Neural crest cell (in vitro differentiated cells): ENCODE data around the gene TRIM47. TPM values are rescaled to one million over a fixed set of nuclear protein-coding genes. Genes with fewer than 3 reads are reported as not detected.

Source experiments
- DNase-seq: peaks from one replicate; pipeline ENCODE4 v3.0.0; 2021; ENCODE audit warnings: low read depth, mixed read lengths, low spot score
- H3K27ac Mint-ChIP-seq: one replicate; pipeline ENCODE4 v1.8.0; 2021; ENCODE audit warnings: mild to moderate bottlenecking, mixed read lengths; ENCODE audit not compliant: unreplicated experiment
- H3K27me3 Mint-ChIP-seq: 2 replicates; pipeline ENCODE4 v1.8.0; 2021; ENCODE audit warnings: low read depth, mild to moderate bottlenecking, mixed read lengths
- H3K36me3 Mint-ChIP-seq: 2 replicates; pipeline ENCODE4 v1.8.0; 2021; ENCODE audit warnings: low read depth, mild to moderate bottlenecking, mixed read lengths
- H3K4me1 Mint-ChIP-seq: 2 replicates; pipeline ENCODE4 v1.8.0; 2021; ENCODE audit warnings: mixed read lengths
- H3K4me3 Mint-ChIP-seq: one replicate; pipeline ENCODE4 v1.8.0; 2021; ENCODE audit warnings: mild to moderate bottlenecking, mixed read lengths
- H3K9me3 Mint-ChIP-seq: 2 replicates; pipeline ENCODE4 v1.8.0; 2021; ENCODE audit warnings: mixed read lengths
- total RNA-seq: library from RNA; stranded (reverse); gene quantifications from 2 replicates; pipeline ENCODE4 v1.2.1, GENCODE V29; 2021
- TF ChIP-seq, protein P1 (sequence below): fragments of 200-600 bp; sonication (generic); conservative IDR thresholded peaks from 2 replicates; pipeline ENCODE4 v1.5.0; 2021; ENCODE audit warnings: antibody characterized with exemption, mild to moderate bottlenecking

The TRIM47 gene
- total RNA-seq, 1 donor from 2014 or later: 0.91 TPM

DNA sequence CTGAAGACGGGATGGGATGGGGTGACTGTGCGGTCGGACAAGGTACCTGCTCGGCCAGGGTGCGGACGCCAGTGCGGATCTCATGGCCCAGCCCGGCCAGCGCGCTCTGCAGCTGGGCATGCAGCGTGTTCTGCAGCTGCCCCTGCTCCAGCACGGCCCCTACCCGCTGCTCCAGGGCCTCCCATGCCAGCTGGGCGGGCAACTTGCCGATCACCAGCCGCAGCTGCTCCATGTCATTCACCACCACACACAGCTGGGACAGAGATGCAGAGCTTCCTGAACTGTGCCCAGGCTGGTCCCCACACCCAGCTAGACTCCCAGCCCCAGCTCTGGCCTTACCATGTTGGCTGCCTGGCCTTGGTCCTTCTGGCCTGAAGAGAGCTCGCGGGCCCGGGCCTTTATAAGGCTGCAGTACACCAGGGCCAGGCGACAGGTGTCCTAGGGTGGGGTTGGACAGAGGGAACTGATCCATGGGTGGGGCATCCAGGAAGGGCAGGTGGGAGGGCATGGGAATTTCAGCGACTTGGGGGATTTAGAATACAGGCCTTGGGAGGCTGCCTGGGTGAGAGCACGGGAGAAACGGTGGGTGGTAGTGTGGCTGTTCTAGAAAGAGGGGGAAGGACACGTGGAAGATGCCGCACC, 44.0 kb downstream of the TRIM47 start:
- H3K36me3 Mint-ChIP-seq: no peaks in the 10 kb centered on the region
- H3K9me3 Mint-ChIP-seq: no peaks in the 10 kb centered on the region
- peaks cover 5% of the 10 kb centered on the region for H3K27me3 Mint-ChIP-seq
- TF ChIP-seq, protein P1, sequence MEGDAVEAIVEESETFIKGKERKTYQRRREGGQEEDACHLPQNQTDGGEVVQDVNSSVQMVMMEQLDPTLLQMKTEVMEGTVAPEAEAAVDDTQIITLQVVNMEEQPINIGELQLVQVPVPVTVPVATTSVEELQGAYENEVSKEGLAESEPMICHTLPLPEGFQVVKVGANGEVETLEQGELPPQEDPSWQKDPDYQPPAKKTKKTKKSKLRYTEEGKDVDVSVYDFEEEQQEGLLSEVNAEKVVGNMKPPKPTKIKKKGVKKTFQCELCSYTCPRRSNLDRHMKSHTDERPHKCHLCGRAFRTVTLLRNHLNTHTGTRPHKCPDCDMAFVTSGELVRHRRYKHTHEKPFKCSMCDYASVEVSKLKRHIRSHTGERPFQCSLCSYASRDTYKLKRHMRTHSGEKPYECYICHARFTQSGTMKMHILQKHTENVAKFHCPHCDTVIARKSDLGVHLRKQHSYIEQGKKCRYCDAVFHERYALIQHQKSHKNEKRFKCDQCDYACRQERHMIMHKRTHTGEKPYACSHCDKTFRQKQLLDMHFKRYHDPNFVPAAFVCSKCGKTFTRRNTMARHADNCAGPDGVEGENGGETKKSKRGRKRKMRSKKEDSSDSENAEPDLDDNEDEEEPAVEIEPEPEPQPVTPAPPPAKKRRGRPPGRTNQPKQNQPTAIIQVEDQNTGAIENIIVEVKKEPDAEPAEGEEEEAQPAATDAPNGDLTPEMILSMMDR: no peak
- no peak overlapping the region for H3K4me3 Mint-ChIP-seq
- DNase-seq: no peak
- peaks cover 12% of the 10 kb centered on the region for H3K4me1 Mint-ChIP-seq
- no peak overlapping the region for H3K27ac Mint-ChIP-seq

DNA sequence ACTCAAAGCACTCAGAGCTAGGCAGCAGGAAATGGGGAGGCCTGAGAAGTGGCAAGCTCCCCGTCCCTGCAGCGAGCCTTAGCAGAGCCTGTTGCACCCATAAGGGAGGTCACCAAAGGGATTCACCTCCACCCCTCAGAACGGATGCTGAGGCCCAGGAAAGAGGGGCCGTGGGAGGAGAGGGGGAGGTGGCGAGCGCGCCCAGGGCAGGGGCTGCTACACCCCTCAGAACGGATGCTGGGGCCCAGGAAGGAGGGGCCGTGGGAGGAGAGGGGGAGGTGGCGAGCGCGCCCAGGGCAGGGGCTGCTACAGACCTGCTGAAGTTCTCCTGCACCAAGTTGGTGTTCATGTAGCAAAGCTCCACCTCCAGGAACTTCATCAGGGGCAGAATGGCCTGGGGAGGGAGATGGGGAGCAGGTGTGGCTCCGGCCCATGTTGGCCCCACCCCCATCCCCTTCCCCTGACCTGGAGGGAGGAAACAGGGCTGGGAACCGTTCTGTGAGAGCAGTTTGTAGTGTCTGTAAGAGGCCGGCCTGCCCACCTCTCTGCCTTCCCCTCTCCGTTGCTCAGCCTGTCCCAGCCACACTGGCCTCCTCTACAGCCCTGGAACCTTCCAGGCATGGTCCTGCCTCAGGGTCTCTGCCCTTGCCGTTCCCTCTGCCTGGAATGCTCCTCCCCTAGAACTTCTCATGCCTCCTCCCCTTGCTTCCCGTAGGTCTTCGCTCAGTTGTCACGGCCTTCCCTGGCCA, 45.6 kb downstream of the TRIM47 start:
- H3K27me3 Mint-ChIP-seq: peaks cover 5% of the 10 kb centered on the region
- peak overlapping the region; percentile 32 for H3K4me3 Mint-ChIP-seq
- H3K36me3 Mint-ChIP-seq: no peaks in the 10 kb centered on the region
- TF ChIP-seq, protein P1: no peak
- no peaks in the 10 kb centered on the region for H3K9me3 Mint-ChIP-seq
- peak overlapping the region; percentile 70 for H3K27ac Mint-ChIP-seq
- DNase-seq: no peak
- H3K4me1 Mint-ChIP-seq: peaks cover 19% of the 10 kb centered on the region

DNA sequence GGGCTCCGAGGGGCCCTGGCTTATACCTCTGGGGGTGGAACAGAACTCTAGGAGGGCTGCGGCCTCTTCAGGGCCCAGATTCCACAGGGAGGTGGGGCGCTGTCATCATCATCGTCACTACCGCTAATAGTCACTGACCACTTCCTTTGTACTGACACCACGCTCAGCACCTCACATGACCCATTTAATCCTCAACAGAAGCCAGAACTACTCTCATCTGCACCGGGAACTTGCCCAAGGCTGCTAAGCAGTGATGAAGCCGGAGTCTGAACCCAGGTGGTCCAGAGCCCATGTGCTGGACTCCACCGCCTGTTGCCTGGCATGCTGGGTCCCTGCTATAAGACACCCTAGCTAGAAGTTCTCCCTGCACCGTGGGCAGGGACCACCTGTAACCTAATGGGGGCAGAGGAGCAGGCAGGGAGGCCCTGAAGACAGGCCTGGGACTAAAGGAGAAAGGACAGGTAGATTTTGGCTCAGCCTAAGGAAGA, 46.2 kb downstream of the TRIM47 start:
- H3K9me3 Mint-ChIP-seq: no peaks in the 10 kb centered on the region
- peak overlapping the region; percentile 50 for H3K27ac Mint-ChIP-seq
- H3K36me3 Mint-ChIP-seq: no peaks in the 10 kb centered on the region
- H3K4me1 Mint-ChIP-seq: peaks cover 24% of the 10 kb centered on the region
- TF ChIP-seq, protein P1: no peak
- H3K4me3 Mint-ChIP-seq: peak overlapping the region; percentile 28
- DNase-seq: no peak
- H3K27me3 Mint-ChIP-seq: peaks cover 5% of the 10 kb centered on the region

- Mint-ChIP-seq H3K9me3 (no peaks in the 10 kb centered on the region), H3K4me3 (no peak overlapping the region), H3K27ac (no peak overlapping the region), H3K4me1 (peaks cover 24% of the 10 kb centered on the region), H3K36me3 (no peaks in the 10 kb centered on the region), H3K27me3 (peaks cover 8% of the 10 kb centered on the region)
- DNase-seq: no peak
- TF ChIP-seq, protein P1: no peak
These were observed 47.3 kb downstream of the TRIM47 start for GRCh38 chr17:75831032-75831571.

- peaks cover 24% of the 10 kb centered on the region for H3K4me1 Mint-ChIP-seq
- H3K27ac Mint-ChIP-seq: no peak overlapping the region
- peak; percentile 69 for DNase-seq
- TF ChIP-seq, protein P1: peak; percentile 59
- H3K36me3 Mint-ChIP-seq: no peaks in the 10 kb centered on the region
- H3K9me3 Mint-ChIP-seq: no peaks in the 10 kb centered on the region
- H3K27me3 Mint-ChIP-seq: peaks cover 8% of the 10 kb centered on the region
- H3K4me3 Mint-ChIP-seq: no peak overlapping the region
These were observed 48.0 kb downstream of the TRIM47 start for GRCh38 chr17:75830164-75831031.
